Hepatocyte (in vitro differentiated cells): Measurements from ENCODE around the gene NRP1. TPM values are rescaled to one million over a fixed set of nuclear protein-coding genes. Genes with fewer than 3 reads are reported as not detected.

Source experiments
- DNase-seq: peaks from one replicate; pipeline ENCODE4 v3.0.0-alpha.2; 2016; ENCODE audit warnings: low spot score
- H2AFZ ChIP-seq: fragments of 200-600 bp; sonication (generic); 2 replicates; pipeline ENCODE4 v1.6.0; 2016; ENCODE audit warnings: antibody characterized with exemption, mild to moderate bottlenecking
- H3K27ac ChIP-seq: fragments of 200-600 bp; sonication (generic); 2 replicates; pipeline ENCODE4 v1.5.1; 2016; ENCODE audit warnings: mild to moderate bottlenecking
- H3K27me3 ChIP-seq: fragments of 200-600 bp; sonication (generic); 2 replicates; pipeline ENCODE4 v1.6.1; 2016
- H3K36me3 ChIP-seq: fragments of 200-600 bp; sonication (generic); replicated peaks from 2 replicates; pipeline ENCODE4 v1.5.1; 2016; ENCODE audit warnings: low read depth; ENCODE audit not compliant: insufficient read depth
- H3K4me1 ChIP-seq: fragments of 200-600 bp; sonication (generic); 2 replicates; pipeline ENCODE4 v1.5.1; 2016; ENCODE audit warnings: mild to moderate bottlenecking, moderate library complexity; ENCODE audit not compliant: insufficient read depth
- H3K4me2 ChIP-seq: fragments of 200-600 bp; sonication (generic); 2 replicates; pipeline ENCODE4 v1.6.0; 2016
- H3K4me3 ChIP-seq: fragments of 200-600 bp; sonication (generic); 2 replicates; pipeline ENCODE4 v1.5.1; 2016; ENCODE audit warnings: mild to moderate bottlenecking
- H3K79me2 ChIP-seq: fragments of 200-600 bp; sonication (generic); 2 replicates; pipeline ENCODE4 v1.6.0; 2017; ENCODE audit warnings: mild to moderate bottlenecking
- H3K9me2 ChIP-seq: fragments of 200-600 bp; sonication (generic); replicated peaks from 2 replicates; pipeline ENCODE4 v1.6.0; 2017; ENCODE audit warnings: mild to moderate bottlenecking; ENCODE audit not compliant: insufficient read depth
- H3K9me3 ChIP-seq: fragments of 200-600 bp; sonication (generic); 2 replicates; pipeline ENCODE4 v1.5.1; 2016; ENCODE audit warnings: low read depth, mild to moderate bottlenecking
- H4K20me1 ChIP-seq: fragments of 200-600 bp; sonication (generic); 2 replicates; pipeline ENCODE4 v1.6.0; 2016; ENCODE audit warnings: mild to moderate bottlenecking; ENCODE audit not compliant: insufficient read depth, poor library complexity, severe bottlenecking
- EZH2 ChIP-seq: fragments of 200-600 bp; sonication (generic); IDR thresholded peaks from 2 replicates; pipeline ENCODE4 v1.6.1; 2016; ENCODE audit warnings: antibody characterized with exemption, mild to moderate bottlenecking, borderline replicate concordance
- EZH2phosphoT487 ChIP-seq: fragments of 200-600 bp; sonication (generic); IDR thresholded peaks from one replicate; pipeline ENCODE4 v1.6.1; 2018; ENCODE audit warnings: antibody characterized with exemption, mild to moderate bottlenecking, low read depth, moderate library complexity; ENCODE audit not compliant: unreplicated experiment, severe bottlenecking
- WGBS: methylation state at CpG from one replicate; pipeline ENCODE4 v1.1.6; 2016; ENCODE audit warnings: low lambda C conversion rate; ENCODE audit errors: missing lambda C conversion rate; 5-methylcytosine and 5-hydroxymethylcytosine counted together
- polyA plus RNA-seq: library from polyadenylated mRNA; unstranded; fragments of >200 nt; fragmentation: Nextera tagmentation; extraction: Ambion mirVana; gene quantifications from 2 replicates; pipeline ENCODE4 v1.2.1, GENCODE V29; 2016
- total RNA-seq: library from RNA; depleted of rRNA; stranded (reverse); fragments of >200 nt; gene quantifications from 2 replicates; pipeline ENCODE4 v1.2.3, GENCODE V29; 2014
- TF ChIP-seq, protein P1 (sequence below): fragments of 200-600 bp; sonication (generic); IDR thresholded peaks from 2 replicates; pipeline ENCODE4 v1.5.1; 2016; ENCODE audit warnings: antibody characterized with exemption, mild to moderate bottlenecking; ENCODE audit not compliant: poor library complexity

Gene NRP1
- total and polyA plus RNA-seq, 2 experiments from 2014 or later: 32.2 to 46.9 TPM

DNA sequence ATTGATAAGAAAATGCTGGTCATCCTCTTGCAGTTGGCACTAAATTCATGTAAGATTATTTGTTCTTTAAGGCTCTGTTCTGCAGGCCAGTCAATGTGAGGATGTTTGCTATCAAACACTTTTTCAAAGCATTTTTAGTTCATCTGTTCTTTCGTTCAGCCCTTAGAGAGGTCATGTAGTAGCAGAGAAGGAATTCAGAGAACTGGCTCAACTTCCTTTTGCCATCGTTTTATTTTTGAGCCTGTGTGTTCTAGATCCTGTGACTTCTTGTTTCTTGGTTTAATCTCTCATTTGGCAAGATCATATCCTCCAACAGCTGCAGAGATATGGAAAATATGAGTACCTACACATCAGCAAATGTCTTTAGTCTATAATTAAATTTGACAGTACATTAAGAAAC is 184.3 kb downstream of the NRP1 start:
- no peak for DNase-seq
- Histone ChIP-seq H3K4me1 (peaks cover 19% of the 10 kb centered on the region), H2AFZ (no peak overlapping the region), H3K9me3 (no peaks in the 10 kb centered on the region), H3K4me3 (no peak overlapping the region), H3K4me2 (no peak overlapping the region), H3K27me3 (no peaks in the 10 kb centered on the region), H3K36me3 (no peaks in the 10 kb centered on the region), H3K27ac (no peak overlapping the region), H3K9me2 (no peaks in the 10 kb centered on the region), H4K20me1 (no peaks in the 10 kb centered on the region), H3K79me2 (no peaks in the 10 kb centered on the region)
- no peak for TF ChIP-seq EZH2phosphoT487
- TF ChIP-seq EZH2: no peak
- TF ChIP-seq, protein P1, sequence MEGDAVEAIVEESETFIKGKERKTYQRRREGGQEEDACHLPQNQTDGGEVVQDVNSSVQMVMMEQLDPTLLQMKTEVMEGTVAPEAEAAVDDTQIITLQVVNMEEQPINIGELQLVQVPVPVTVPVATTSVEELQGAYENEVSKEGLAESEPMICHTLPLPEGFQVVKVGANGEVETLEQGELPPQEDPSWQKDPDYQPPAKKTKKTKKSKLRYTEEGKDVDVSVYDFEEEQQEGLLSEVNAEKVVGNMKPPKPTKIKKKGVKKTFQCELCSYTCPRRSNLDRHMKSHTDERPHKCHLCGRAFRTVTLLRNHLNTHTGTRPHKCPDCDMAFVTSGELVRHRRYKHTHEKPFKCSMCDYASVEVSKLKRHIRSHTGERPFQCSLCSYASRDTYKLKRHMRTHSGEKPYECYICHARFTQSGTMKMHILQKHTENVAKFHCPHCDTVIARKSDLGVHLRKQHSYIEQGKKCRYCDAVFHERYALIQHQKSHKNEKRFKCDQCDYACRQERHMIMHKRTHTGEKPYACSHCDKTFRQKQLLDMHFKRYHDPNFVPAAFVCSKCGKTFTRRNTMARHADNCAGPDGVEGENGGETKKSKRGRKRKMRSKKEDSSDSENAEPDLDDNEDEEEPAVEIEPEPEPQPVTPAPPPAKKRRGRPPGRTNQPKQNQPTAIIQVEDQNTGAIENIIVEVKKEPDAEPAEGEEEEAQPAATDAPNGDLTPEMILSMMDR: no peak
- WGBS: 82% methylated on average over 2 of the region's 2 CpGs

DNA sequence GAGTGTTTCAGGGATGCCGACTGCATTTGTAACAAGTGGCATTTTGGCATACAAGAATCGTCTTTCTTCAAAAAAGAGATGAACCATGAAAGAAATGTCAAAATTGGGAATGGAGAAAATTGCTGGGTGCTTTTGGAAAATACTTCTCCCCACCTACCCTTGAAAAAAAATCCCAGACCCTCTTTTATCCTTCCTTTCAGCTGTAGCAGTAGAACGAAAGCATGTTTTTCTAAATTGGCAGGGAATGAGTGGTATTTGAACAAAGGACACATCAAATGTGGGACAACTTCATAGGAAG is 187.5 kb downstream of the NRP1 start:
- Histone ChIP-seq H3K4me3 (no peak overlapping the region), H3K4me2 (no peak overlapping the region), H3K27me3 (no peaks in the 10 kb centered on the region), H3K79me2 (no peaks in the 10 kb centered on the region), H2AFZ (no peak overlapping the region), H3K9me3 (no peaks in the 10 kb centered on the region), H4K20me1 (no peaks in the 10 kb centered on the region), H3K36me3 (no peaks in the 10 kb centered on the region), H3K4me1 (peaks cover 10% of the 10 kb centered on the region), H3K27ac (no peak overlapping the region), H3K9me2 (no peaks in the 10 kb centered on the region)
- TF ChIP-seq, protein P1: no peak
- TF ChIP-seq EZH2 (no peak), EZH2phosphoT487 (no peak)
- DNase-seq: no peak
- WGBS: 97% methylated on average over 3 of the region's 3 CpGs

DNA sequence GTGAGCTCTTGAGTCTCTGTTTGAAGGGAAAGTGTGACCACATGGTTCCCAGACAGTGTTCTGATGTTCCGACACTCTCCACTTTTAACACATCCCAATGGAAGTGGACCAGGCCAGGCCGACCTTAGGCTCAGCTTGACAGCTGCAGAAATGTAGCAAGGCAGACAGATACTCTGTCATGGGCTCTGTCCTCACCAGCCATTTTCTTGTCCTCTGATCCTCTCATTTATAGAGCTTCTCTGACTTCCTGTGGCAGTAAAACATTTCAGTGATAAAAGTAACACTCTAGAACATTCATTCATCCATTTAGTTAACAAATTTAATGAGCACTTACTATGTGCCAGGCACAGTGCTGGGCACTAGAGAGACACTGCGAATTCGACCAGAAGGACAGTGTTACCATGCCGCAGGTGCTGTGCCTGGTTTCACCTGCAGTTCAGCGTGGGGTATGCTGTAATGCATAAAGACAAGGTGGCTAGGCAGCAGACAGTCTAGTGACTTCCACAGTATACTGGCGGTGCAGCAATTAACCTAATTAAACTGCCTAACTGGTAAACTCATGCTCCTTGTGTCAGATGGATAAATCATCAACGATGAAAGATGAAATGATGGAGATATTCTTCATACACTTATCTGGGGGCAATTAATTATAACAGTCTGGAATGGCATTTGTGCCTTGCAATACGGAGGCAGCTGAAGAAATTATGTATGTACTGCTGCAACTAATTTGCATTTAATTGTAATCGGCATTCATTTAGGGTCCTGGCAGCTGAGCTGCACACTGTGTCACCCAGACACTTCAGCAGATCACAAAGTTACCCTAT is 188.1 kb downstream of the NRP1 start:
- no peaks in the 10 kb centered on the region for H3K9me2 ChIP-seq
- H3K4me1 ChIP-seq: peaks cover 5% of the 10 kb centered on the region
- no peak overlapping the region for H3K27ac ChIP-seq
- no peak overlapping the region for H3K4me3 ChIP-seq
- H2AFZ ChIP-seq: no peak overlapping the region
- WGBS: 97% methylated on average over 10 of the region's 10 CpGs
- no peaks in the 10 kb centered on the region for H3K9me3 ChIP-seq
- TF ChIP-seq EZH2 (no peak), EZH2phosphoT487 (no peak)
- TF ChIP-seq, protein P1: no peak
- no peak for DNase-seq
- H3K79me2 ChIP-seq: no peaks in the 10 kb centered on the region
- H4K20me1 ChIP-seq: no peaks in the 10 kb centered on the region
- no peaks in the 10 kb centered on the region for H3K27me3 ChIP-seq
- no peaks in the 10 kb centered on the region for H3K36me3 ChIP-seq
- no peak overlapping the region for H3K4me2 ChIP-seq
